GM21619 (cell line): Measurements from ENCODE around the gene PPM1H.
A peak's percentile ranks its signal among the peaks of the same experiment; 100 is the strongest.

Experiments
- ATAC-seq: cut with Tn5 transposase; IDR thresholded peaks from one replicate; pipeline ENCODE4 v1.9.1; 2021; ENCODE audit not compliant: unreplicated experiment

The PPM1H gene

DNA sequence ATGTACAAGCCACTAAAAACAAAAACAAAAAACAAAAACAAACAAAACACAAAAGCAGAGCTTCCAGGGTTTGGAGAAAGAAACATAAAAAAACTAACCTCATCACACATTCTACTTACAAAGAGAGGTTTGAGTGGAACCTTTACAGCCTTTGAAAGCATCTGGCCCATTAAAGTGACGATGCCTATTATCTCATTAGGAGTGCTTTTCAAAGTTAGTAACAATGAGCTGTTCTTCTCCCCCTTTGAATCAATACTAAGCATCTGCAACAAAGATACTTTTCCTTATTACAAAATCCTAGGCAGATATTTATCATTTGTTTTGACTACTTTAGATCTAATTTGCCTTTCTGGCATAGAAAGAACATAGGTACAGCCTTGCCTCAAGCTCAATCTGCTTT, 217.3 kb downstream of the PPM1H start:
- ATAC-seq: no peak

DNA sequence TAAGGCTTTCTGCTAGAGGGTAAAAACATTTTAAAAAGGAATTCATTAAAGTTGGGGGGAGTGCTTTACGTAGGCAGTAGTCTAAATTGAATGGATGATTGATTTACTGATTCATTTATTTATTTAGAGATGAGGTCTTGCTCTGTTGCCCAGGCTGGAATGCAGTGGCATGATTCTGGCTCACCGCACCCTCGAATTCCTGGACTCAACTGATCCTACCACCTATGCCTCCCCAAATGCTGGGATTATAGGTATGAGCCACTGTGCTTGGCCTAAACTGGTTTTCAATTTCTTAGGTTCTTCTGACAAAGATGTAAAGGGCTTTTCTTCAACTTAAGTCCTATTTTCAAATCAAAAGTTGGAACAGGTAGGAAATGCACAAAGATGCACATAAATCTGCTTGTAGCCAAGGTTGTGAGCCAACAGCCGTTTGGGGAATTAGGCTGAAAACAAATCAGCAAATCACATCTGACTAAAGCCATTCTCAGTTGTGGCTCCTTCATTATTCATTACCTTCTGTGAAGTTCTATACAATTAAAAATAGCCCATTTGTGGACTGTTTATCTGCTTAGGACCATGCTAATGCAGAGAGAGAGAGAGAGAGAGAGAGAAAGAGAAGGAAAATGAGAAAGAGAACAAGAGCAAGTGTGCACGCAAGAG, 218.0 kb downstream of the PPM1H start:
- ATAC-seq: no peak

GRCh38 chr12:62716037-62716436, 218.9 kb downstream of the PPM1H start:
- ATAC-seq: no peak

DNA sequence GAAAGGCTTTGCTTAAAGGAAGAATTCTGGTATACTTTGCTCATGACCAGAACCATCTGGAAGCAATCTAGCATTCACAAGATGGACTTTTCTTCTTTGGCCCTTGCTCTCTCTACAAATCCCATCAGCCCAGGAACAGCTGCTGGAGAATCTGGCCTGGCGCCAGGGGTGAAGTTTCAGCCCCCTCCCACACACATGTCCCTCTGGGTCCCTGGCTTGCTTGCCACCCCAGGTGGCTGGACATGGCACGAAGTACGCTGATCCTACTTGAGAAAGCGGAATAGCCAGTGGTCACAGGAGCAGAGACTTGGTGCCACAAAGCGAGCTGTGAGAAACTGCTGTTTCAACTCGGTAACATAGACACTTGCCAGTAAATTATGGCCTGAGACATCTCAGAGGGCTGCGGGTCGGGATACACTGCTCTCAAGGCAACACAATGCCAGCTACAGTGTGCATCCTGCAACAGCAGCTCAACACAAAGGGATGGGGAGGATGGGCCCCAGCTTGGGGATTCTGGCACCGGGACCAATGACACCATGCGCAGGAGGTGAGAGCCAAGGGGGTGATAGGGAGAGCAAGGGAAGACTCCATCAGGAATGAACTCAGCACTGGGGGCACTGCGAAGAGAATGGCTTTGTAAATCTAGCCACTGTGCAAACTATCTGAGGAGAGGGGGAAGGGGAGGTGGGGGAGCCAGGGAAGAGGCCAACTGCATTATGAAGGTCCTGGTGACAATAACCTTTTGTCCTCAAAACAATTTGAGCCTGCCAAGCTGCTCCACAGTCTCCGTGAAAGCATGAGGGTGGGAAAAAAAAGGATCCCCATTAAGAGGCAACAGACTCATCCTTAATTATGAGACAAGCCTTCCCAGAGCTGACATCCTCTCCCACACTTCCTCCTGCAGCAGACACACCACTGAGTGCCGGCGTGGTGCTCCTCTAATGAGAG, 219.9 kb downstream of the PPM1H start:
- ATAC-seq: no peak

GRCh38 chr12:62714181-62714773, 220.7 kb downstream of the PPM1H start:
- ATAC-seq: no peak

GRCh38 chr12:62713723-62714122, 221.2 kb downstream of the PPM1H start:
- ATAC-seq: no peak

GRCh38 chr12:62712681-62713573, 222.0 kb downstream of the PPM1H start:
- ATAC-seq: no peak

DNA sequence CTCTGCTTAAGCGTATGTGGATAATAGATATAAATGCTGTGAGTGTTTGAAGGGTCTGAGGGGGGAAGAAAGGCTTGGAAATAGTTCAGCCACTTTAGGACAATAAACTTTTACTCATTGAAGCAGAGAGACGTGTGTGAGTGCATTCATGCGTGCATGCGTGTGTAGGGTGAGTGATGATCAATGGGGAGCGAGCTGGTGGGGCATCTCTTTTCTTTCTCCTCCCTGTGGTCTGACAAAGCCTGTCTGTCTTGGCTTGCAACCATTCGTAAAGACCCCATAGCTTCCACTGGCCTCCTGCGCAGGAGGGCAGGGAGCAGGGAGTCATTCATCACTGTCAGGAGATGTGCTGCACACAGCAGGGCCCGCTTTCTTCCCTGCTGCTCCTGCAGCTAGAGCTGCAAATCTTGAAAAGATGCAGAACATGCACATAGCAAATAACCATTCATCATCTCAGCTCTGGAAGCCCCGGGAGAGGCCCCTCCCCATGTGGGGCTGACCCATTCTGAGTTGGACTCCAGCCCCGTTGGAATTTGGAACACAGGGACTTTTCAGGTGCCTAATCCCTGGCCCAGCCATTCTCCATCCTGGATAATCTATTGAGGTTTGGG, 223.2 kb downstream of the PPM1H start:
- ATAC-seq: no peak

DNA sequence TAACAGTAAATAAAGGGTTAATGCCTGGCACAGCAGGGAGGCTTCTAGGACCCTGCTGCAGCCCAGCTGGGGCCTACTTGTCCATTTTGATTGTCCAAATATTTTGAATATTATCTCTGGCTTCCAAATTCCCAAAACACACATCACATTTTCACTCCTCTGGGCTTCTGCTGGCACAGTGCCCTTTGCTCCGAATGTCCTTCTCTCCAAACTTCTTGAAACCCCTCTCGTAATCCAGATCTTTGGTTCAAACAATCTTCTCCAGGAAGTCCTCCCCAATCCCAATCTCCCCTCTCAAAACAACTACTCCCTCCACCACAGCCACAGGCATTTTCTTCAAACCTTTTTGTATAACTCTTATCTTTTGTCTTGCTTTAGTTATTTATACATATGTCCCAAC, 225.6 kb downstream of the PPM1H start:
- no peak for ATAC-seq

DNA sequence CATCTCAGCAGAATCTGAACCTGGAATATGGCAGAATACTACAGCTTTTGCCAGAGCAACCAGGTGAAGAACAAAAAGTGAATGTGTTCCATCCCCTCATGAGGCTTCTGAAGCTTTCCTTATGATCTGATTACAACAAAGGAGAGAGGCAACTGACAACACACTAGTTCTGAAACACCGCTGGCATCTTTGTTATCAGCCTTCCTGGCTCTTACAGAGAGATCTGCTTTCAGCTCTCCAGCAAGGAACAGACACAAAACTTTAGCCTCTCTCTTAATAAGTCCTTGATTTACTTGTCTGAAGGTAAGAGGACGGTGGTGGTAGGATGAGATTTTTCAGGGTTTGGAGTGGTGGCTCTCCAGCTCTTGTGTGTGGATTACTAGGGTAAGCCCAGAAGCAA, 227.0 kb downstream of the PPM1H start:
- no peak for ATAC-seq

DNA sequence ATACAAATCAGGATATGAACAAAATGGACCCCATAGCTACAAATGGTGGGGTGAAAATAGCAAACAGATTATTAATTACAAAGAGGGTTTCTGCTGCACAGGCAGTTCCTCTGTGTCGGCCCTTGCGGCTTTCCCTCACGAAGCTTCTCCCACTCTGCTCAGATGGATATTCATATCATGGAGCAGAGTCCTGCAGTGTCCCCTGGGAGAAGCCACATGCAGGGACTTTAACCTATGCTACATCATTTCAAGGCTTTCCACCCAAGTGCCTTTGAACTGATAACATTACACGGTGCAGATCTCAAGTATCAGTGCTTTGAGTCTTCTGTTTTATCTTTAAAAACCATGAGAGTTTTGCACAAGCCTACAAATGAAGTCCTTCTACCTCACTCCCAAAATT, 229.1 kb downstream of the PPM1H start:
- no peak for ATAC-seq

DNA sequence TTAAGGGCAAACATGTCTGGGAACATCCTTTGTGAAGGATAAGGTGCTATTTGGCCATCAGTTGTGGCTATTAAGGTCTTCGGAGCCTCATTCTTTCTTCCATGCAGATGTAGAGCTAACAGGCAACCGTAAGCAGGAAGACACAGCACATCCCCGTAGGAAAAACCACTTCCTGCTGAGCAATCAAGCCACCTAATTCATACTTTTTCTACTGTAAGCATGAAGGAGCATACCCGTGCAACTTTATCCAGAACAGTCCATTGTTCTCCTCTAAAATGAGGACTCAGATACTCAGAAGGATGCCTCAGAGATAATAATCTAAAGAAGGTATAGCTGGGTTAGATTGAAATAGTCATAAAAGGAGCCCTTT, 232.0 kb downstream of the PPM1H start:
- ATAC-seq: no peak

DNA sequence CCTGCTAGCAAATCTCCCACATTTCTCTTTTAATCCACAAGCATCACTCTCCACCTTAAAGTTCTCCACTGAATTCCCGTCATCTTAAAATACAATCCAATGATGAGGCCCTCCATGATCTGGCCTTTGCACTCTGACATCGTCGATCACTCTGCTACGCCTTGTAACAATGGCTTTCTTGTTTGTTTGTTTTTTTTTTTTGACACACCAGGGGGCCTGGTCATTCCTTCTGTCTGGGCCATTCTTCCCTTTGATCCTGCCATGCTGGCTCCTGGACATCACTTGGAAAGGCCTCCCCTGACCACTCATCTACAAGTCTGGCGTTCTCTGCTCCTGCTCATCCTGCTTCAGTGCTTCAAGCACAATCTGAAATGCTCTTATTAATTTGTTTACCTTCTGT, 233.5 kb downstream of the PPM1H start:
- no peak for ATAC-seq

DNA sequence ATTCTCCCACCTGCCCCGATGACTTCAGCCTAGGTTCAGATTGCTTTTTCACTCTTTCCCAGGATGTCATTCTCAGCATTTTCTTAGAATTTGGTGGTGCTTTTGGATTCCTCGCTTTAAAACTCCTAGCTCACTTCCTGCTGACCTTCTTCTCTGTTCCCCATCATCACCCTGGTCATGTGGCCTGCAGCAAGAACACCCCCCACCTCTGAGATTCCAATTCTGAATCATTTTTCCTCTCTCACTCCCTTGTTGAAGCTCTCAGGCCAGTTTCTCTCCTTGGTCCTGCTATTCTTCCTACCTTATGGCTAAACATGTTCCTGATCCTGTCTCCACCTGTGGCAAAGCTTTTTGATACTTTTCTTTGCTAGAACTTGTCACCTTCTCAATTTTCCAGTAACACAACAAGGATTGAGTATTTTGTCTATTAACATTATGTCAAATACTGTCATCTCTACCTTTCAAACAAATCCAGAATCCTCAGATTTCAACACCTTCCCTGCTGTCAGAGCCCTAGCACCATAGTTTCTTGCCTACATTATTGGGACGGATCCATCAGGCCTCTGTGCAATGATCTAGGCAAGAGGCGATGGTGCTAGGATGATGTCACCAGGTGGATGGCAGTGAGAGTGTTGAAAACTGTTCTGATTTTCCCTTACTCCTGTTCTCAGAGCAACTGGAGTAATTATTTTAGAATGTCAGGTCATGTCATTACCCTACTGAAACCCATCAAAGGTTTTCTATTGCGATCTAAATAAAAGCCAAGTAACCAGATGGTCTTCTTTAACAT, 234.7 kb downstream of the PPM1H start:
- no peak for ATAC-seq

DNA sequence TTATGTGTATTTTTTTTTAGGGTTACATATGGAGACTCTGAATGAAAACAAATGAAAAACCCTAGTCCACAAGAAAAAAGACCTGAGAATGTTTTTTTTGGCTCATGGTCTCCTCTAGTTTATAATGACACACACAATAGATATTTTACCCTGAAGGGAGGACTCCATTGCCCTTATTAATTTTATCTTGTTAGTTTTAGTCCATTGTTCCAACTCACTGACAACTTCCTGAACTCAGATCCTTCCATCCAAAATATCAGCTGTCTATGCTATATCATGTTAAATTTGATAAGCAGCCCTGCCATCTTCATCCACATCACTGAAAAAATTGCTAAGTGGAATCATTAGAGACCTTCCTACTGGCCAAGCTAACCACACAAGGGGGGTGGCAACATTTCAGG, 236.2 kb downstream of the PPM1H start:
- no peak for ATAC-seq

- ATAC-seq: no peak
Measured at GRCh38 chr12:62697893-62698292, 237.1 kb downstream of the PPM1H start.

DNA sequence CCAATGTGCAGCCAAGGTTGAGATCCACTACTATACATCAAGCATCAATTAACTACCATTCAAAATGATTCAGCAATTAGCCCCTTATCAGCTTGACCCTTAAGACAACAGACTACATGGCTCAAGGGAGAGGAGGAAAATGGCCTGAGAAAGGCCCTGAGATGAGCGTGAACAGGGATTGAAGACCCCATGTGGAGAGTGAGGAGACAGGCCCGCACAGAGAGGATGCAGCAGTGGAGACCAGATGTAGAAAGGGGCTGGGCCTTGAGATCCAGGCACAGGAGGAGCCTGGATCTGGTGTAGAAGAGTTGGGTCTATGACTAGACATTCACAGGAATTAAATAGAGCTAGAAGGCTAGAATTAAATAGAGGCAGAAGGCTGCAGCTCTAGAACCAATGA, 239.3 kb downstream of the PPM1H start:
- ATAC-seq: no peak

GRCh38 chr12:62694632-62695031, 240.3 kb downstream of the PPM1H start:
- ATAC-seq: peak; percentile 94

- ATAC-seq: peak; percentile 19
Measured at GRCh38 chr12:62694116-62694515, 240.8 kb downstream of the PPM1H start.
